ENCODE data around the gene PRPS1. TPM values are rescaled to one million over a fixed set of nuclear protein-coding genes. Genes with fewer than 3 reads are reported as not detected.

The PRPS1 gene
- total and polyA plus RNA-seq, 2 experiments from 2014 or later, result 91.1 to 149 TPM

DNA sequence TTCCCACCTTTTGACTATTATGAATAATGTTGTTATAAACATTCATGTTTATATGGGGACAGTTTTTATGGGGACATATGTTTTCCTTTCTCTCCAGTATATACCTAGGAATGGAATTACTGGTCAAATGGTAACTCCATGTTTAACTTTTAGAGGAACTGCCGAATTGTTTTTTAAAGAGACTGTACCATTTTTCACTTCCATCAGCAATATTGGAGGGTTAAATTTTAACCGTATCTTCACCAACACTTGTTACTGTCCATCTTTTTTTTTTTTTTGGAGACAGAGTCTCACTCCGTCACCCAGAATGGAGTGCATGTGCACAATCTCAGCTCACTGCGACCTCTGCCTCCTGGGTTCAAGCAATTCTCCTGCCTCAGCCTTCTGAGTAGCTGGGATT lies 46.4 kb upstream of the PRPS1 start:
- DNase-seq (ENCODE audit: low spot score) (no peak), ATAC-seq (no peak)
- Histone ChIP-seq H2AFZ (no peak overlapping the region), H4K20me1 (replicated peaks; ENCODE audit: insufficient read depth) (no peaks in the 10 kb centered on the region), H3K4me3 (no peak overlapping the region), H3K4me2 (no peak overlapping the region), H3K9me2 (ENCODE audit: insufficient read depth) (no peaks in the 10 kb centered on the region), H3K4me1 (ENCODE audit: insufficient read depth) (no peaks in the 10 kb centered on the region), H3K79me2 (replicated peaks; ENCODE audit: insufficient read depth) (no peaks in the 10 kb centered on the region), H3K36me3 (ENCODE audit: insufficient read depth) (no peaks in the 10 kb centered on the region), H3F3A (replicated peaks; ENCODE audit: low read depth) (no peaks in the 10 kb centered on the region), H3K27ac (ENCODE audit: low read depth) (no peak overlapping the region), H3K27me3 (ENCODE audit: insufficient read depth) (no peaks in the 10 kb centered on the region)
- TF ChIP-seq, protein P1, sequence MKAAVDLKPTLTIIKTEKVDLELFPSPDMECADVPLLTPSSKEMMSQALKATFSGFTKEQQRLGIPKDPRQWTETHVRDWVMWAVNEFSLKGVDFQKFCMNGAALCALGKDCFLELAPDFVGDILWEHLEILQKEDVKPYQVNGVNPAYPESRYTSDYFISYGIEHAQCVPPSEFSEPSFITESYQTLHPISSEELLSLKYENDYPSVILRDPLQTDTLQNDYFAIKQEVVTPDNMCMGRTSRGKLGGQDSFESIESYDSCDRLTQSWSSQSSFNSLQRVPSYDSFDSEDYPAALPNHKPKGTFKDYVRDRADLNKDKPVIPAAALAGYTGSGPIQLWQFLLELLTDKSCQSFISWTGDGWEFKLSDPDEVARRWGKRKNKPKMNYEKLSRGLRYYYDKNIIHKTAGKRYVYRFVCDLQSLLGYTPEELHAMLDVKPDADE (IDR thresholded peaks at IDR 0.05), result no peak
- TF ChIP-seq ZNF114 (CRISPR knock-in tag; IDR thresholded peaks at IDR 0.05) (no peak), POLR2AphosphoS5 (IDR thresholded peaks at IDR 0.05; ENCODE audit: low read depth) (no peak), STAT1 (IDR thresholded peaks at IDR 0.05; ENCODE audit: unreplicated experiment) (no peak), ZNF331 (CRISPR knock-in tag; IDR thresholded peaks at IDR 0.05; ENCODE audit: low read depth) (no peak), CREB1 (CRISPR knock-in tag; IDR thresholded peaks at IDR 0.05; ENCODE audit: low read depth) (no peak), EZH2 (IDR thresholded peaks at IDR 0.05; ENCODE audit: low read depth, unreplicated experiment) (no peak), JUNB (IDR thresholded peaks at IDR 0.05; ENCODE audit: unreplicated experiment) (no peak), EZH2phosphoT487 (IDR thresholded peaks at IDR 0.05; ENCODE audit: unreplicated experiment) (no peak), NANOG (IDR thresholded peaks at IDR 0.05; ENCODE audit: borderline replicate concordance) (no peak), REST (IDR thresholded peaks at IDR 0.05; ENCODE audit: unreplicated experiment) (no peak), CTCF (conservative IDR thresholded peaks at IDR 0.05; ENCODE audit: low read depth in 2 of 2) (no peak)
- TF ChIP-seq, protein P2, sequence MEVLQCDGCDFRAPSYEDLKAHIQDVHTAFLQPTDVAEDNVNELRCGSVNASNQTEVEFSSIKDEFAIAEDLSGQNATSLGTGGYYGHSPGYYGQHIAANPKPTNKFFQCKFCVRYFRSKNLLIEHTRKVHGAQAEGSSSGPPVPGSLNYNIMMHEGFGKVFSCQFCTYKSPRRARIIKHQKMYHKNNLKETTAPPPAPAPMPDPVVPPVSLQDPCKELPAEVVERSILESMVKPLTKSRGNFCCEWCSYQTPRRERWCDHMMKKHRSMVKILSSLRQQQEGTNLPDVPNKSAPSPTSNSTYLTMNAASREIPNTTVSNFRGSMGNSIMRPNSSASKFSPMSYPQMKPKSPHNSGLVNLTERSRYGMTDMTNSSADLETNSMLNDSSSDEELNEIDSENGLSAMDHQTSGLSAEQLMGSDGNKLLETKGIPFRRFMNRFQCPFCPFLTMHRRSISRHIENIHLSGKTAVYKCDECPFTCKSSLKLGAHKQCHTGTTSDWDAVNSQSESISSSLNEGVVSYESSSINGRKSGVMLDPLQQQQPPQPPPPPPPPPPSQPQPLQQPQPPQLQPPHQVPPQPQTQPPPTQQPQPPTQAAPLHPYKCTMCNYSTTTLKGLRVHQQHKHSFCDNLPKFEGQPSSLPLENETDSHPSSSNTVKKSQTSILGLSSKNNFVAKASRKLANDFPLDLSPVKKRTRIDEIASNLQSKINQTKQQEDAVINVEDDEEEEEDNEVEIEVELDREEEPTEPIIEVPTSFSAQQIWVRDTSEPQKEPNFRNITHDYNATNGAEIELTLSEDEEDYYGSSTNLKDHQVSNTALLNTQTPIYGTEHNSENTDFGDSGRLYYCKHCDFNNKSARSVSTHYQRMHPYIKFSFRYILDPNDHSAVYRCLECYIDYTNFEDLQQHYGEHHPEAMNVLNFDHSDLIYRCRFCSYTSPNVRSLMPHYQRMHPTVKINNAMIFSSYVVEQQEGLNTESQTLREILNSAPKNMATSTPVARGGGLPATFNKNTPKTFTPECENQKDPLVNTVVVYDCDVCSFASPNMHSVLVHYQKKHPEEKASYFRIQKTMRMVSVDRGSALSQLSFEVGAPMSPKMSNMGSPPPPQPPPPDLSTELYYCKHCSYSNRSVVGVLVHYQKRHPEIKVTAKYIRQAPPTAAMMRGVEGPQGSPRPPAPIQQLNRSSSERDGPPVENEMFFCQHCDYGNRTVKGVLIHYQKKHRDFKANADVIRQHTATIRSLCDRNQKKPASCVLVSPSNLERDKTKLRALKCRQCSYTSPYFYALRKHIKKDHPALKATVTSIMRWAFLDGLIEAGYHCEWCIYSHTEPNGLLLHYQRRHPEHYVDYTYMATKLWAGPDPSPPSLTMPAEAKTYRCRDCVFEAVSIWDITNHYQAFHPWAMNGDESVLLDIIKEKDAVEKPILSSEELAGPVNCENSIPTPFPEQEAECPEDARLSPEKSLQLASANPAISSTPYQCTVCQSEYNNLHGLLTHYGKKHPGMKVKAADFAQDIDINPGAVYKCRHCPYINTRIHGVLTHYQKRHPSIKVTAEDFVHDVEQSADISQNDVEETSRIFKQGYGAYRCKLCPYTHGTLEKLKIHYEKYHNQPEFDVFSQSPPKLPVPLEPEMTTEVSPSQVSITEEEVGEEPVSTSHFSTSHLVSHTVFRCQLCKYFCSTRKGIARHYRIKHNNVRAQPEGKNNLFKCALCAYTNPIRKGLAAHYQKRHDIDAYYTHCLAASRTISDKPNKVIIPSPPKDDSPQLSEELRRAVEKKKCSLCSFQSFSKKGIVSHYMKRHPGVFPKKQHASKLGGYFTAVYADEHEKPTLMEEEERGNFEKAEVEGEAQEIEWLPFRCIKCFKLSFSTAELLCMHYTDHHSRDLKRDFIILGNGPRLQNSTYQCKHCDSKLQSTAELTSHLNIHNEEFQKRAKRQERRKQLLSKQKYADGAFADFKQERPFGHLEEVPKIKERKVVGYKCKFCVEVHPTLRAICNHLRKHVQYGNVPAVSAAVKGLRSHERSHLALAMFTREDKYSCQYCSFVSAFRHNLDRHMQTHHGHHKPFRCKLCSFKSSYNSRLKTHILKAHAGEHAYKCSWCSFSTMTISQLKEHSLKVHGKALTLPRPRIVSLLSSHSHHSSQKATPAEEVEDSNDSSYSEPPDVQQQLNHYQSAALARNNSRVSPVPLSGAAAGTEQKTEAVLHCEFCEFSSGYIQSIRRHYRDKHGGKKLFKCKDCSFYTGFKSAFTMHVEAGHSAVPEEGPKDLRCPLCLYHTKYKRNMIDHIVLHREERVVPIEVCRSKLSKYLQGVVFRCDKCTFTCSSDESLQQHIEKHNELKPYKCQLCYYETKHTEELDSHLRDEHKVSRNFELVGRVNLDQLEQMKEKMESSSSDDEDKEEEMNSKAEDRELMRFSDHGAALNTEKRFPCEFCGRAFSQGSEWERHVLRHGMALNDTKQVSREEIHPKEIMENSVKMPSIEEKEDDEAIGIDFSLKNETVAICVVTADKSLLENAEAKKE (CRISPR knock-in tag; IDR thresholded peaks at IDR 0.05), result no peak
- Mint-ChIP-seq H3K27me3 (ENCODE audit: insufficient read depth, low read depth, poor library complexity) (no peaks in the 10 kb centered on the region), H3K27ac (no peak overlapping the region), H3K36me3 (ENCODE audit: low read depth) (no peaks in the 10 kb centered on the region), H3K4me3 (no peak overlapping the region), H3K9me3 (peaks cover 3% of the 10 kb centered on the region; the same call in 1 of the 3 replicates), H3K4me1 (no peaks in the 10 kb centered on the region)
